NCI-H2196 treated with DMSO at 0.1 percent for 48 hours (cell line): ENCODE results near the gene NFS1.

Experiments
- DNase-seq: peaks from one replicate; lab custom pipeline; 2025; ENCODE audit not compliant: unreplicated experiment; lab: John Stamatoyannopoulos, UW

The NFS1 gene

GRCh38 chr20:35644806-35645205 is 54.3 kb downstream of the NFS1 start:
- DNase-seq, result no peak

GRCh38 chr20:35643045-35643444 is 56.1 kb downstream of the NFS1 start:
- DNase-seq, result no peak

GRCh38 chr20:35641743-35642142 is 57.4 kb downstream of the NFS1 start:
- DNase-seq, result no peak

GRCh38 chr20:35640724-35641123 is 58.4 kb downstream of the NFS1 start:
- no peak for DNase-seq

- DNase-seq, result no peak
Measured at GRCh38 chr20:35638751-35639150, 60.4 kb downstream of the NFS1 start.

- DNase-seq, result no peak
Measured at GRCh38 chr20:35637276-35637675, 61.9 kb downstream of the NFS1 start.

- DNase-seq, result no peak
Measured at GRCh38 chr20:35636095-35636494, 63.1 kb downstream of the NFS1 start.

- DNase-seq, result no peak
Measured at GRCh38 chr20:35635652-35636051, 63.5 kb downstream of the NFS1 start.

GRCh38 chr20:35632539-35633115 is 66.5 kb downstream of the NFS1 start:
- DNase-seq, result no peak

GRCh38 chr20:35630636-35631035 is 68.5 kb downstream of the NFS1 start:
- no peak for DNase-seq

- no peak for DNase-seq
Measured at GRCh38 chr20:35629427-35630145, 69.6 kb downstream of the NFS1 start.

- DNase-seq, result no peak
Measured at GRCh38 chr20:35627121-35627520, 72.0 kb downstream of the NFS1 start.

GRCh38 chr20:35626386-35627001 is 72.7 kb downstream of the NFS1 start:
- DNase-seq, result no peak

GRCh38 chr20:35625584-35626385 is 73.4 kb downstream of the NFS1 start:
- DNase-seq, result no peak

GRCh38 chr20:35621560-35621946 is 77.6 kb downstream of the NFS1 start:
- no peak for DNase-seq

GRCh38 chr20:35620818-35621559 is 78.2 kb downstream of the NFS1 start:
- DNase-seq, result no peak

GRCh38 chr20:35619196-35620095 is 79.7 kb downstream of the NFS1 start:
- peak; percentile 81 for DNase-seq

- no peak for DNase-seq
Measured at GRCh38 chr20:35618263-35619131, 80.7 kb downstream of the NFS1 start.
